ENCODE data around the gene PPIL6.

Gene PPIL6

GRCh38 chr6:109454496-109455436 lies 14.3 kb upstream of the PPIL6 start:
- TF ChIP-seq CTCF (conservative IDR thresholded peaks at IDR 0.05; ENCODE audit: low read depth), result no peak
- ChIA-PET POLR2A (ENCODE audit: low non-redundant PET) (no interaction called here), CTCF (interaction anchor here (0.7 to 0.8 kb wide), 2 partner anchors 12 to 651 kb away, joined by 3 to 5 read pairs; no protein-coding TSS in a partner anchor)
- no peak for DNase-seq (ENCODE audit: low spot score)
- H3K27ac ChIP-seq, result peak overlapping the region; percentile 87

GRCh38 chr6:109453594-109454495 lies 13.4 kb upstream of the PPIL6 start:
- POLR2A ChIA-PET (ENCODE audit: low non-redundant PET), result no interaction called here
- CTCF ChIA-PET, result interaction anchor here (0.7 kb wide), 1 partner anchor 8 kb away, joined by 3 read pairs; no protein-coding TSS in a partner anchor
- DNase-seq (ENCODE audit: low spot score), result no peak
- TF ChIP-seq CTCF (conservative IDR thresholded peaks at IDR 0.05; ENCODE audit: low read depth), result no peak
- peak overlapping the region; percentile 87 for H3K27ac ChIP-seq

- TF ChIP-seq CTCF (conservative IDR thresholded peaks at IDR 0.05; ENCODE audit: low read depth), result no peak
- DNase-seq (ENCODE audit: low spot score), result no peak
- ChIA-PET CTCF (interaction anchor here (0.7 kb wide), 1 partner anchor 8 kb away, joined by 3 read pairs; no protein-coding TSS in a partner anchor), POLR2A (ENCODE audit: low non-redundant PET) (no interaction called here)
- H3K27ac ChIP-seq, result peak overlapping the region; percentile 87; the same call in 1 of the 2 replicates
Observed at GRCh38 chr6:109453156-109453555, 12.7 kb upstream of the PPIL6 start.

- ChIA-PET POLR2A (ENCODE audit: low non-redundant PET) (no interaction called here), CTCF (interaction anchor here (0.9 kb wide), 1 partner anchor 12 kb away, joined by 3 read pairs; the partner anchor contains the start of genes PPIL6 and SMPD2)
- H3K27ac ChIP-seq, result 0 out of 2 replicates have a peak overlapping the region, but pooled peaks have one; percentile 4
- no peak for TF ChIP-seq CTCF (conservative IDR thresholded peaks at IDR 0.05; ENCODE audit: low read depth)
- no peak for DNase-seq (ENCODE audit: low spot score)
Observed at GRCh38 chr6:109452181-109452580, 11.8 kb upstream of the PPIL6 start.

GRCh38 chr6:109451376-109451775 lies 10.9 kb upstream of the PPIL6 start:
- no peak for DNase-seq (ENCODE audit: low spot score)
- no peak for TF ChIP-seq CTCF (conservative IDR thresholded peaks at IDR 0.05; ENCODE audit: low read depth)
- POLR2A ChIA-PET (ENCODE audit: low non-redundant PET), result no interaction called here
- no peak overlapping the region for H3K27ac ChIP-seq
- CTCF ChIA-PET, result interaction anchor here (0.9 kb wide), 1 partner anchor 11 kb away, joined by 3 read pairs; the partner anchor contains the start of genes PPIL6 and SMPD2

- ChIA-PET POLR2A (ENCODE audit: low non-redundant PET) (no interaction called here), CTCF (no interaction called here)
- no peak for TF ChIP-seq CTCF (conservative IDR thresholded peaks at IDR 0.05; ENCODE audit: low read depth)
- no peak overlapping the region for H3K27ac ChIP-seq
- DNase-seq (ENCODE audit: low spot score), result no peak
Observed at GRCh38 chr6:109450801-109451200, 10.4 kb upstream of the PPIL6 start.

Measured in RWPE1 (cell line).